Measurements from ENCODE around the gene ARL6IP4.

DNA sequence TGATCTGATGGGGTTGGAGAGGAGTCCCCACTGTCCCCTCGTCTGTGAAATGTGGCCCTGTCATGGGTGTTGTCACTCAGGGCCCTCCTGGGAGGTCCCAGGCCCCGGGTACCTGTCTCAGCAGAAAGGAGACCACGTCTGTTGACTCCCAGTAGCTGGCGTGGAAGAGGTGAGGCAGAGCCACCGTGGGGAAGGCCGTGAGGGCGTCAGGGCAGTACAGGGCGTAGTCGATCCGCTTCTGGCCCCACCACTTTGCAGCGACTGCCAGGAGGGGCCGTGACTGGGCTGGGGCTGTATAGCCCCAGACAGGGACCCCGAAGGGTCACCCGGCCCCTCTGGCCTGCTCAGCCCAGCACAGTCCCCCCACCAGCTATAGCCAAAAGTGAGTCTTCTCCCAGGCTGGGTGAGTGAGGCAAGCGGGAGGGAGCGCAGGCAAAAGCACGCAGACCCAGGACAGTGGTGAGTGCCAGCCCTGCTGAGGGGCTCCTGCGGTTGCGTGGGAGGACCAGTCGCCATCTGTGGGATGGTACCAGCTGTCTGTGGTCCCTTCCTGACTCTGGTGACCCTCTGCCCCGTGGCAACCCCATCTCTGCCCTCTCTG is 8.2 kb downstream of the ARL6IP4 start:
- TF ChIP-seq POLR2A (IDR thresholded peaks at IDR 0.05; ENCODE audit: low read depth, low read length) (no peak), TAF1 (IDR thresholded peaks at IDR 0.05; ENCODE audit: low read depth, low read length) (no peak), POLR2AphosphoS5 (IDR thresholded peaks at IDR 0.05; ENCODE audit: low read depth, low read length) (no peak), PAX5 (IDR thresholded peaks at IDR 0.05; ENCODE audit: insufficient read depth, low read length, severe bottlenecking) (no peak)

Measured in GM12891 (cell line).